Pulmonary artery endothelial cell (primary cell): Measurements from ENCODE around the gene EDIL3. TPM values are rescaled to one million over a fixed set of nuclear protein-coding genes. Genes with fewer than 3 reads are reported as not detected.
"Not testable (repeated sequence)": the region's sequence is repeated elsewhere in the genome, so short reads cannot be mapped to it uniquely, and the experiment has no call there.

Source experiments
- DNase-seq: peaks from one replicate; pipeline ENCODE4 v3.0.0-alpha.2; 2011; ENCODE audit warnings: low read depth, low spot score
- total RNA-seq: library from RNA; depleted of rRNA; stranded (reverse); fragments of >200 nt; gene quantifications from 2 replicates; pipeline ENCODE4 v1.2.3, GENCODE V29; 2014

EDIL3 gene
- total RNA-seq, 1 donor from 2014 or later, result 8.6 TPM

DNA sequence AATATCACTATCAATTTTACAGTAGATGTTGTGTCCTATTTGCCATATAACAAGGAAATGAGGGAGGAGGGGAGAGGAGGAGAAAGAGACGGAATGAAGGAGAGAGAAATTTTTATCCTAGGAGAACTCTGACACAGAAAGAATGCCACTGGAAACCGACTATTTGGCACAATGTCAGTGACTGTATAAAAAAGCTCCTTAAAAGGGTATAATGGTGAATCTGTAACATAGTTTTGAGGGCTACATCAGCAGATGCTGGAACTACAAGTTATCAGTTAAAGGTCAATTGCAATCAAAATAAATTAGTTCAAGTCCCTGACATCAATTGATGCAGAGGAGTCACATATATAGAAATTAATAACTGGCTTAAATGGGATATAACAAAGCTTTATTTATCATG, 5.7 kb downstream of the EDIL3 start:
- DNase-seq, result no peak

DNA sequence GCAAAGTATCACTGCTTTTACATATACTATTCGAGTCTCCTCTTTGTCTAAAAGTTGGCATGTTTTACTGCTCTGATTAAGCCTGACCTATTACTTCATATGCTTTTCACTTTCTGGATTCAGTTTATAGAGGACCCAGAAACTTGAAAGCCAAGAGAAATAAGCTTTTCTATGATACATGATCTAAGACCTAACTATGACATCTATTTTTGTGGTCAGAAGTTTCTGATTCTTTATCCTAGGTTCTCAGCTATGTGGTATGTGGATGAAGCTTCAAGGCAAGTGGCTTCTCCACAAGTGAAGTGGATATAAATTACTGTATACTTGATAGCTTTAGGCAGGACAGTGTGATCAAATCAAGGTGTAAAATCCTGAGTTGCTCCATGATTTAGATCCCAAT, 6.3 kb downstream of the EDIL3 start:
- no peak for DNase-seq

DNA sequence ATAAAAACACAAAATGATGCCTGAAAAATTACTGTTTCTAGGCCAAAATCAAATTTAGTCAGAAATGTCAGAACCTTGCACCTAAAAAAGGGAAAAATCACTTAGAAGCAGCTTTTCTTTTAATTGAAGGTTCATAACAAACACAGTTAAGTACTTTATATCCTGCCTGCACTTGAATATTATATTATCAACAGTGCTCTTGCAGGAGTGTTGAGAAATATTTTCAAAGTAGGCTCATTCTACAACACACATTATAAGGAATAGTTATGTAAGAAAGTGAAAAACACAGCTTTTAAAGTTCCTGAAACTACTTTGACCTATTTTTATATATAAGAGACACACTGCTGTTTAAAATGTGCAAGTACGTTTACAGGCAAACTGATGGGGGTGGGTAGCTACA, 8.3 kb downstream of the EDIL3 start:
- DNase-seq, result no peak

GRCh38 chr5:84374568-84374967, 10.1 kb downstream of the EDIL3 start:
- no peak for DNase-seq

- no peak for DNase-seq
These were observed 11.2 kb downstream of the EDIL3 start for GRCh38 chr5:84373506-84373905.

- no peak for DNase-seq
These were observed 12.5 kb downstream of the EDIL3 start for GRCh38 chr5:84372066-84372695.

- DNase-seq, result no peak
These were observed 14.5 kb downstream of the EDIL3 start for GRCh38 chr5:84370176-84370575.

GRCh38 chr5:84364043-84364442, 20.6 kb downstream of the EDIL3 start:
- no peak for DNase-seq

DNA sequence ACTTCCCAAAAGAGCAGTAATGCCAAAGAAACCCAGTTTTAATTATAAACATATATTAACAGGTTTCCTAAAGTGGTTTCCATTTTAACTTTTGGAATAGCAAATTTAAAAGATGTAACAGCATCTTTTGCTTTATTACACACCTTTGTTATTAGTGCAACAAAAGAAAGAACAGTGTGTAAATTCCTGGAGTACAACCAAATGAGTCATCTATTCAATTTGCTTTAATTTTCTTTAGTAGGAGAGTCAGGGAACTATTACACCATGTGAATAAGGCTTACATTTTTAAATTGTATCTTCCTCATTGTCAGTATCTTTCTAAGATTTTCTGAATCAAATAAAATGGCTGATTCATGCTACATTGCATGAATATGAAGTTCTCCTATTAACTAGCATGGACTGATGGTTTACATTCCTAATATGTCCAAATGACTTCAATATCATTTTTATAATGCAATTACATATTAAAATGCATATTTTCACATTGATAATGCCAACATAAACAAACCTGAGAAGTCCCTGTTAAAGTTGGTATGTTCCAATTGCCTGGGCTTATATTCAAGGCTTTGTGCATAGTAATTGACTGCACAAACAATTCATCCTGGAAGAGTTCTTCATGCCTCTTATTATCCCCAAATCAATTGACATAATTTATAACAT, 22.5 kb downstream of the EDIL3 start:
- no peak for DNase-seq

DNA sequence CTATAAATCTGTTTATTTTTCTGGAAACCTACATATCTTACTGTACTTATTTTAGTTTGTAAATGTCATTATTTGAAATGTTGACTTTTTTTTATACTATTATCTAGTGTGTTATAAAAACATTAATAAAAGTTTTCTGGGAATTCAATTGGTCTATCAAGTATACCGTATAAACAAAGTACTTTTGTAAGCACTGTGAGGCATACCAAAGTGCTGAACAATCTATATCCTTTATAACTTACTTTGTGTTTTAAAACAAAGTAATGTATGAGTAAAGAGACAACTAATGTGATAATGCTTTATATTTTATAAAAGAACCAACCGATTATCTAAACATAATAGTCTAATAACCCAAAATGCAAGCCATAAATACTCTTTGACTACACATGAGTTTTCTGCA, 23.1 kb downstream of the EDIL3 start:
- no peak for DNase-seq

GRCh38 chr5:84360056-84360455, 24.6 kb downstream of the EDIL3 start:
- no peak for DNase-seq

DNA sequence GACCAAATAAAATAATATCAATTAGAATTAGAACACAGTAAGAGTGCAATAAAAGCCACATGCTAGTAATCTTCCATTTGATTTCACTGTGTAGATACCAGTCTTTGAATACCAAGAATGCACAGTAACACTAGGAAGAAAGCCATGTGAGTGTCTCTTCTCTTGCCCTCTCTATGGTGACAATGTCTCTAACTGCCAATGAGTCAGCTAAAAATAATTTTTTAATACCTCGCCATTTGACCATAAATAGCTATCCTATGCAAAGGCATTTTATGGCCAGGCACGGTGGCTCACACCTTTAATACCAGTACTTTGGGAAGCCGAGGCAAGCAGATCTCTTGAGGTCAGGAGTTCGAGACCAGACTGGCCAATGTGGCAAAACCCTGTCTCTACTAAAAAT, 30.6 kb downstream of the EDIL3 start:
- no peak for DNase-seq

DNA sequence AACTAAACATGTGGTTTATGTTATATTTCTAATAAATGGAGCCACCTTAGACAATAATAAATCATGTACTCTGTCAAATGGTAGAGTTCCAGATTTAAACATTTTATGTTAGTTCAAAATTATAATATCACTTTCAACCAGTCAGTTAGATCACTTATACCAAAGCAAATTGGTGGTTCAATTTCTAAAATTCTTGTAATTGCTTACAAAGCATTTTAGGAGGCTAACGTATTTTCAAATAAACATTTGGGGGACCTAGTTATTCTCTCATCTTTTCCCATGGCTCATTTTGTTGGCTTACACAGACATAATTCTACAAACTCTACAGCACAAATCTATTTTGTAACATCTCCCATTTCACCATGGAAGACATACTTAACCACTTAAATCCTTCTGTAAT, 39.9 kb downstream of the EDIL3 start:
- DNase-seq, result no peak

DNA sequence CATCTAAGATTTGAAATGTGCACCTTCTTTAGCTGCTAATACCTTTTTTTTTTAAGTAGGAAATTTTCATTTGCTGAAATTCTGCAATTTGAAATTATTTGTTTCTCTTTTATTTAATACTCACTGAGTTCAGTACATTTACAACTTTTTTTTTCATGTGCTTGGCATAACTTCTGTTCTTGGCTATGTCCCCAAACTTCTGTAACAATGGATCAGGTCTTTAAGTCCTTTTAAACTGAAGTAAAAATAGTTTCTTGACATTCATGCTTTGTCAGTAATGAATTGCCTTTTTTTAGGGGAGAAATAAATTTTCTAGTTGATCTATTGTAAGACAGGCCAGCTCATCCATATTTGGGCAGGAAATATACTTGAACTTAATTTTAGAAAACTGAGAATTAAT, 41.5 kb downstream of the EDIL3 start:
- DNase-seq, result no peak

DNA sequence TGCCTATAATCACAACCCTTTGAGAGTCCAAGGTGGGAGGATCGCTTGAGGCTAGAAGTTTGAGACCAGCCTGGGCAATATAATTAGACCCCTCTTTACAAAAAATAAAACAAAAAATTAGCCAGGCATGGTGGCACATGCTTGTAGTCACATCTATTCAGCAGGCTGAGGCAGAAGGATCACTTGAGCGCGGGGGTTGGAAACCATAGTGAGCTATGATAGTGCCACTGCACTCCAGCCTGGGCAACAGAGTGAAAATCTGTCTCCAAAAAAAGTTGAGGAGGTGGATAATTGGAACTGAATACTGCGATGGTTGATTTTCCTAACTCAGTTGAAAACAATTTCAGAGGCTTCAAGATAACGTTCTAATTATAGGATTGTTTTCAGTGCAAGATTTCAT, 52.6 kb downstream of the EDIL3 start:
- no peak for DNase-seq

GRCh38 chr5:84327591-84327990, 57.1 kb downstream of the EDIL3 start:
- DNase-seq, result no peak

DNA sequence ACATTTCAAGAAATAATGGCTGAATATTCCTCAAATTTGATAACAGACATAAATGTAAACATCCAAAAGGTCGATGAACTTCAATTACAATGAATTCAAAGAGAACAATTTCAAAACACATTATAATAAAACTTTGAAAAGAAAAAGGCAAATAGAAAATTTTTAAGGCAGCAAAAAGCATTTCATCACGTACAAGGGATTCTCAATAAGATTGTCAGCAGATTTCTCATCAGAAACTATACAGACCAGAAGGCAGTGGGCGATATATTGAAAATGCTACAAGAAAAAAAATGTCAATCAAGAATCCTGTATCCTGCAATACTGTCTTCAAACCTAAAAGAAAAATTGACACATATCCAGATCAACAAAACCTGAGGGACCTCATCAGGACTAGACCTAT, 62.0 kb downstream of the EDIL3 start:
- DNase-seq, result no peak

DNA sequence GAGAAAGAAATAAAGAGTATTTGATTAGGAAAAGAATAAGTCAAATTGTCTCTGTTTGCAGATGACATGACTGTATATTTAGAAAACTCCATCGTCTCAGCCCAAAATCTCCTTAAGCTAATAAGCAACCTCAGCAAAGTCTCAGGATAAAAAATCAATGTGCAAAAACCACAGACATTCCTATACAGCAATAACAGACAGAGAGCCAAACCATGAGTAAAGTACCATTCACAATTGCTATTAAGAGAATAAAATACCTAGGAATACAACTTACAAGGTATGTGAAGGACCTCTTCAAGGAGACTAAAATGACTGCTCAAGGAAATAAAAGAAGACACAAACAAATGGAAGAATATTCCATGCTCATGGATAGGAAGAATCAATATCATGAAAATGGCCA, 66.9 kb downstream of the EDIL3 start:
- not testable (repeated sequence) for DNase-seq

DNA sequence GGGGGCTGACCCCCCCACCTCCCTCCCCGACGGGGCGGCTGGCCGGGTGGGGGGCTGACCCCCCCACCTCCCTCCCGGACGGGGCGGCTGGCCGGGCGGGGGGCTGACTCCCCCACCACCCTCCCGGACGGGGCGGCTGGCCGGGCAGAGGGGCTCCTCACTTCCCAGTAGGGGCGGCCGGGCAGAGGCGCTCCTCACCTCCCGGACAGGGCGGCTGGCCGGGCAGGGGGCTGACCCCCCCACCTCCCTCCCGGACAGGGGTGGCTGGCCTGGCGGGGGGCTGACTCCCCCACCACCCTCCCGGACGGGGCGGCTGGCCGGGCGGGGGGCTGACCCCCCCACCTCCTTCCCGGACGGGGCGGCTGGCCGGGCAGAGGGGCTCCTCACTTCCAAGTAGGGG, 72.4 kb downstream of the EDIL3 start:
- not testable (repeated sequence) for DNase-seq

- DNase-seq, result not testable (repeated sequence)
These were observed 74.8 kb downstream of the EDIL3 start for GRCh38 chr5:84309850-84310249.

GRCh38 chr5:84306601-84307000, 78.1 kb downstream of the EDIL3 start:
- peak; percentile 36 for DNase-seq

- no peak for DNase-seq
These were observed 80.1 kb downstream of the EDIL3 start for GRCh38 chr5:84304599-84304998.

DNA sequence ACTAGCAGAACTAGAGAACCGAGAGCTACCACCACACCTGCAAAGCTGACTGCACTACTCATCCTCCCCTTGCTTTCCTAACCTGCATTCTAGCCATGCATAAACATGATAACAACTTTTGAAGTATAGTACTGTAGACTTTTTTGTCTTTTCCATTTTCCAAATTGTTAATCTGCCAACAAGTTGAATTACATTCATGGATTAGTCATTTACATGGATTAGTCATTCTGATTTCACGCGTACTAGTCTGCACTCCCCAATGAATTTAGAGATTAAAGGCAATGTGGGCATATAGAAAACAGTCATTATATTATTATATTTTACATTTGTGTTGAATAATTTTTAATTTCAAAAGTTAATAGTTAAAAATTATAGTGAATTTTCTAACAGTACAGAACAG, 81.4 kb downstream of the EDIL3 start:
- no peak for DNase-seq

DNA sequence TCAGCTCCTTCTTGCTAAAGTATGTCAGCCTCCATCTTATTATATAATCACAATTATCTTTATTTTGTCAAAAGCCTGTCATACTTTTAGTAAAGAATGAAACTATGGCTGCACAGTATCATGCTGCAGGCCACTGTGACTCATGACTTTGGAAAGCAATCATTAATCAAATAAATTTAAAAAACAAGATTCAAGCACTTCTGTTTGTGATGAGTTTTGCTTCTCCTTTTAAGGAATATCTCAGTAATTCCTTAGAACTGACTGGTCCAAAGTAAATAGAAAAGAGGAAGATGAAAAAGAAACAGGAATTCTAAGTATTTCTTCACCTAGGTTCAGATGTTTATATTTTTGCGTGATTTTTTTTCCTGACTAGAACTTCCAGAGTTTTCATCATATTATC, 83.1 kb downstream of the EDIL3 start:
- DNase-seq, result no peak
